Fibroblast of lung (primary cell): ENCODE results near the gene AGAP1.

Experiments
- CTCF ChIP-seq, 2 donors: IDR thresholded peaks in 1 of 2; conservative IDR thresholded peaks in 1 of 2; 1 replicate in 1 of 2; 2 replicates in 1 of 2; pipeline ENCODE4 v1.5.1; 2011 to 2012; ENCODE audit warnings: low read length in 2 of 2, control low read depth in 1 of 2, inconsistent platforms in 1 of 2, low read depth in 1 of 2, mild to moderate bottlenecking in 1 of 2
- EZH2 ChIP-seq: IDR thresholded peaks from 2 replicates; pipeline ENCODE4 v1.5.1; 2012; ENCODE audit warnings: low read length, control low read depth, mild to moderate bottlenecking; ENCODE audit errors: missing control alignments

DNA sequence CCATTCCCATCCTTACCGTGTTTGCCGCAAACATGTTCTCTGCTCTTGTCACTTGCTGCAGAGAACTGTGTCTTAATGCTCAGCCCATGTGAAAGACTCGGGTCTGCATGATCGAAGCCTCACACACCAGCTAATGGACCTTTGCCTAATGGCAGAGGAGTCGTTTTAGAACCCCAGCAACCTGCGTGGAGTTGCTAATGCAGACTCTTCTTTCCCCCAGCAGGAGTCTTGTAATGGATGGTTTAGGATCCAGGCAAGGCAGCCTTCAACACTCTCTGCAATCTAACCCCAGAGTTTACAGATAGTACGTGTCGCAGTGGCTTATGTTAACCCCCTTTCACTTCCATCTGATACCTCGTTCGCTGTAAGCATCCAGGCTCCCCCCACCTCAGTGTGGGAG, 316.4 kb downstream of the AGAP1 start:
- TF ChIP-seq CTCF (conservative IDR thresholded peaks at IDR 0.05 in 1 of 2, IDR thresholded peaks at IDR 0.05 in 1 of 2; ENCODE audit: low read depth in 1 of 2, low read length in 2 of 2): no peak
- no peak for TF ChIP-seq EZH2
